SU-DHL-6 (cell line): ENCODE results near the gene C21orf58.

ENCODE experiments used
- CTCF ChIP-seq: fragments of 200-600 bp; sonication (generic); IDR thresholded peaks from one replicate; pipeline ENCODE4 v1.5.1; 2017; ENCODE audit warnings: antibody characterized with exemption, mild to moderate bottlenecking, low read length, moderate library complexity; ENCODE audit not compliant: insufficient read depth, poor library complexity, severe bottlenecking
- EZH2phosphoT487 ChIP-seq: fragments of 200-600 bp; sonication (generic), shearing (Covaris generic); conservative IDR thresholded peaks from 2 replicates; pipeline ENCODE4 v1.6.1; 2018; ENCODE audit warnings: mild to moderate bottlenecking, antibody characterized with exemption, low read length, moderate library complexity, mixed read lengths

- no peak for TF ChIP-seq CTCF
- TF ChIP-seq EZH2phosphoT487, result no peak
Measured at GRCh38 chr21:46274797-46275390, 48.8 kb downstream of the C21orf58 start.
